Endothelial cell (in vitro differentiated cells): ENCODE results near the gene CPAMD8. TPM values are rescaled to one million over a fixed set of nuclear protein-coding genes. Genes with fewer than 3 reads are reported as not detected.

ENCODE experiments used
- DNase-seq: peaks from one replicate; pipeline ENCODE4 v3.0.0; 2021; ENCODE audit warnings: low spot score
- H3K27ac Mint-ChIP-seq: one replicate; pipeline ENCODE4 v1.8.0; 2021; ENCODE audit warnings: mixed read lengths, inconsistent platforms; ENCODE audit not compliant: unreplicated experiment
- H3K27me3 Mint-ChIP-seq: one replicate; pipeline ENCODE4 v1.8.0; 2021; ENCODE audit warnings: mild to moderate bottlenecking, moderate library complexity, mixed read lengths, inconsistent platforms; ENCODE audit not compliant: unreplicated experiment
- H3K36me3 Mint-ChIP-seq: one replicate; pipeline ENCODE4 v1.8.0; 2021; ENCODE audit warnings: mild to moderate bottlenecking, low read depth, mixed read lengths, inconsistent platforms; ENCODE audit not compliant: unreplicated experiment
- H3K4me1 Mint-ChIP-seq: one replicate; pipeline ENCODE4 v1.8.0; 2021; ENCODE audit warnings: mild to moderate bottlenecking, mixed read lengths, inconsistent platforms; ENCODE audit not compliant: unreplicated experiment
- H3K4me3 Mint-ChIP-seq: one replicate; pipeline ENCODE4 v1.8.0; 2021; ENCODE audit warnings: mild to moderate bottlenecking, mixed read lengths, inconsistent platforms; ENCODE audit not compliant: unreplicated experiment
- H3K9me3 Mint-ChIP-seq: one replicate; pipeline ENCODE4 v1.8.0; 2021; ENCODE audit warnings: mixed read lengths, inconsistent platforms; ENCODE audit not compliant: unreplicated experiment
- CTCF ChIP-seq: fragments of 200-600 bp; sonication (generic); IDR thresholded peaks from one replicate; pipeline ENCODE4 v1.5.0; 2021; ENCODE audit warnings: antibody characterized with exemption; ENCODE audit not compliant: unreplicated experiment
- total RNA-seq: library from RNA; stranded (reverse); fragmentation: NEBNext Ultra II Directional; extraction: Animal tissue kit (Norgen Biotek cat#: 25700); gene quantifications from one replicate; pipeline ENCODE4 v1.2.1, GENCODE V29; 2021; ENCODE audit not compliant: unreplicated experiment

Gene CPAMD8
- total RNA-seq, 1 donor from 2014 or later = 4.8 TPM

GRCh38 chr19:17043744-17044143, 17.1 kb upstream of the CPAMD8 start:
- Mint-ChIP-seq H3K4me3 (no peak overlapping the region), H3K4me1 (peaks cover 7% of the 10 kb centered on the region), H3K27ac (no peak overlapping the region), H3K27me3 (peaks cover 5% of the 10 kb centered on the region), H3K9me3 (no peaks in the 10 kb centered on the region), H3K36me3 (no peaks in the 10 kb centered on the region)
- DNase-seq = no peak
- TF ChIP-seq CTCF = no peak

- peaks cover 7% of the 10 kb centered on the region for H3K4me1 Mint-ChIP-seq
- no peak overlapping the region for H3K4me3 Mint-ChIP-seq
- DNase-seq = no peak
- TF ChIP-seq CTCF = no peak
- peak overlapping the region; percentile 57 for H3K27ac Mint-ChIP-seq
- no peaks in the 10 kb centered on the region for H3K36me3 Mint-ChIP-seq
- peaks cover 4% of the 10 kb centered on the region for H3K27me3 Mint-ChIP-seq
- H3K9me3 Mint-ChIP-seq = no peaks in the 10 kb centered on the region
Observed at GRCh38 chr19:17041976-17042375, 15.4 kb upstream of the CPAMD8 start.

GRCh38 chr19:17037966-17038500, 11.4 kb upstream of the CPAMD8 start:
- H3K27me3 Mint-ChIP-seq = peaks cover 4% of the 10 kb centered on the region
- TF ChIP-seq CTCF = no peak
- H3K27ac Mint-ChIP-seq = no peak overlapping the region
- no peak overlapping the region for H3K4me3 Mint-ChIP-seq
- no peak for DNase-seq
- H3K9me3 Mint-ChIP-seq = no peaks in the 10 kb centered on the region
- H3K36me3 Mint-ChIP-seq = no peaks in the 10 kb centered on the region
- peaks cover 7% of the 10 kb centered on the region for H3K4me1 Mint-ChIP-seq

GRCh38 chr19:17037184-17037583, 10.6 kb upstream of the CPAMD8 start:
- no peak for DNase-seq
- H3K4me1 Mint-ChIP-seq = peaks cover 6% of the 10 kb centered on the region
- no peaks in the 10 kb centered on the region for H3K36me3 Mint-ChIP-seq
- H3K9me3 Mint-ChIP-seq = no peaks in the 10 kb centered on the region
- H3K27ac Mint-ChIP-seq = no peak overlapping the region
- H3K27me3 Mint-ChIP-seq = peaks cover 4% of the 10 kb centered on the region
- no peak for TF ChIP-seq CTCF
- no peak overlapping the region for H3K4me3 Mint-ChIP-seq

- H3K9me3 Mint-ChIP-seq = no peaks in the 10 kb centered on the region
- no peak overlapping the region for H3K27ac Mint-ChIP-seq
- H3K4me3 Mint-ChIP-seq = no peak overlapping the region
- peaks cover under 1% of the 10 kb centered on the region for H3K4me1 Mint-ChIP-seq
- H3K36me3 Mint-ChIP-seq = no peaks in the 10 kb centered on the region
- no peak for TF ChIP-seq CTCF
- no peaks in the 10 kb centered on the region for H3K27me3 Mint-ChIP-seq
- no peak for DNase-seq
Observed at GRCh38 chr19:17036640-17037039, 10.0 kb upstream of the CPAMD8 start.
